HG02588 (cell line): ENCODE measurements around the gene TIA1.
"Not testable (repeated sequence)": the region's sequence is repeated elsewhere in the genome, so short reads cannot be mapped to it uniquely, and the experiment has no call there.

ENCODE experiments used
- ATAC-seq: cut with Tn5 transposase; IDR thresholded peaks from one replicate; pipeline ENCODE4 v1.9.1; 2021; ENCODE audit warnings: mild to moderate bottlenecking, moderate library complexity; ENCODE audit not compliant: unreplicated experiment

Gene TIA1

GRCh38 chr2:70248181-70248847 lies at the start of gene TIA1:
TIA1 (minus strand) TSS chr2:70248628; CDS start chr2:70248430, 198 bp downstream.
- ATAC-seq, result peak; percentile 93

DNA sequence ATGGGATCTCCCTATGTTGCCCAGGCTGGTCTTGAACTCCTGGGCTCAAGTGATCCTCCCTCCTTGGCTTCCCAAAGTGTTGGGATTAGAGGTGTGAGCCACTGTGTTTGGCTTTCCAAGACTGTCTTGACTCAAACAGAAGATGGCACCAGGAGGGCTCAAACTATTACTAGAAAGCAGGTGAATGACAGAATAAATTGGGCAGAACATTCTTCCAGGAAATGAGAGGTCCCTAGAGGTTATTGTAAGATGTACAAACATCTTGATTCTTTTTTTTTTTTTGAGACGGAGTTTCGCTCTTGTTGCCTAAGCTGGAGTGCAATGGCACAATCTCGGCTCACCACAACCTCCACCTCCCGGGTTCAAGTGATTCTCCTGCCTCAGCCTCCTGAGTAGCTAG lies 49.4 kb upstream of the TIA1 start:
- ATAC-seq, result not testable (repeated sequence)

DNA sequence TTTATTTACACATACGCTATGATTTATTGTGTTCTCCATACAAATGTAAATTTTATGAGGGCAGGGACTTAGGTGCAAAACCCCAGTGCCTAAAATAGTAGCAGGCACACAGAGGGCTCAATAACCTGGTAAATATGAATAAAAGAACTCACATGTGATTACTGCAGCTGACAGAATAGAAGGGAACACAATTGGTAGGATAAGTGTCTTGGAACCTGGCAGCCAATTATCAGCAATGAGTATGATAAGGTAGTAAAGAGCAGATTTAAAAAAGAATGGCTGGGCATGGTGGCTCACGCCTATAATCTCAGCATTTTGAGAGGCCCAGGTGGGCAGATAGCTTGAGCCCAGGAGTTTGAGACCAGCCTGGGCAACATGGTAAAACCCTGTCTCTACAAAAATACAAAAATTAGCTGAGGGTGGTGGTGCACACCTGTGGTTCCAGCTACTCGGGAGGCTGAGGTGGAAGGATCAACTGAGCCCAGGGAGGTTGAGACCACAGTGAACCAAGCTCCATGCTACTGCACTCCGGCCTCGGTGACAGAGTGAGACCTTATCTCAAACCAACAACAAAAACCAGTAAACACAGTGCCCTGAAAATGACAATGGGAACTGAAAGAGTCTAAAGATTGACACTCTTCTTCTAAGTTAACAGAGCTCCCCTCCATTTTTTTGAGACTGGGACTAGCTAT lies 35.2 kb upstream of the TIA1 start:
- ATAC-seq, result no peak

GRCh38 chr2:70282439-70282838 lies 34.0 kb upstream of the TIA1 start:
- no peak for ATAC-seq

GRCh38 chr2:70280242-70280798 lies 31.9 kb upstream of the TIA1 start:
- no peak for ATAC-seq

DNA sequence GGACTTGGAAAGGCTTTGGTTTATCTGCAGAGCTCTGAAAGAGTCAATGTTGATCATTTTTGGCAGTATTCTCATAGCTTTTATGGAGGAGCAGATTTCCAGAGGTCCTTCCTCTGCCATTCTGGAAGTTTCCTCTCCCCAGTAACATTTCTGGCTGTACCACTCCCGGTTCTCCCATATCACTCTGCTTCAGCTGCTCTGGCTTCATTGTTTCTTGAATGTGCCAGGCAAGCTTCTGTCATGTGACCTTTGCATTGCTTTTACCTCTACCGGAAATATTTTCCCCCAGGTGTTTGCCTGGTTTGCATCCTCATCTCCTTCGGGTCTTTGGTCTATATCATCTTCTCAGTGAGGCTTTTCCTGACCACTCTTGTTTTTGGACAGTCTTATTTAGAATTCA lies 21.9 kb upstream of the TIA1 start:
- ATAC-seq, result no peak

DNA sequence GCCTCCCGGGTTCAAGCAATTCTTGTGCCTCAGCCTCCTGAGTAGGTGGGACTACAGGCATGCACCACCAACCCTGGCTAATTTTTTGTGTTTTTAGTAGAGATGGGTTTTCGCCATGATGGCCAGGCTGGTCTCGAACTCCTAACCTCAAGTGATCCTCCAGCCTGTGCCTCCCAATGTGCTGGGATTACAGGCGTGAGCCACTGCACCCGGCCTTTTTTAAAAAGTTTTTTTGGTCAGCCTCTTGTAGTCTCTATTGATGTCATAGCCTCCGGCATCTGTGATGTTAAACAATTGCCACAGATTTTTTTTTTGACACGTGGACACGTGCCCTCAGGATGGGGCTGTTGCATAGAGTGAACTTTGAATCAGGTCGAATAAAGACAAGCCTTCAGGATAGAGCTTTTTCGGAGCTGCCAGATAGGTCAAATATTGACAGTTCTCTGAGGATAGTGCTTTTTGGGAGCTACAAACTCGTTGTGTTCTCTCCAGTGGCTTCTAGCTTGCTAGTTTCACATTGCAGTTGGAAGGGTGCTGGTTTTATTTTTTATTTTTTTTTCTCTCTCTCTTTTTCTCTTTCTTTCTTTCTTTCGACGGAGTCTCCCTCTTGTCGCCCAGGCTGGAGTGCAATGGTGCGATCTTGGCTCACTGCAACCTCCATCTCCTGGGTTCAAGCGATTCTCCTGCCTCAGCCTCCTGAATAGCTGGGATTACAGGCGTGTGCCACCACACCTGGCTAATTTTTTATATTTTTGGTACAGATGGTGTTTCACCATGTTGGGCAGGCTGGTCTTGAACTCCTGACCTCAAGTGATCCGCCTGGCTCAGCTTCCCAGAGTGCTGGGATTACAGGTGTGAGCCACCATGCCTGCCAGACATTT lies 21.2 kb upstream of the TIA1 start:
- not testable (repeated sequence) for ATAC-seq

DNA sequence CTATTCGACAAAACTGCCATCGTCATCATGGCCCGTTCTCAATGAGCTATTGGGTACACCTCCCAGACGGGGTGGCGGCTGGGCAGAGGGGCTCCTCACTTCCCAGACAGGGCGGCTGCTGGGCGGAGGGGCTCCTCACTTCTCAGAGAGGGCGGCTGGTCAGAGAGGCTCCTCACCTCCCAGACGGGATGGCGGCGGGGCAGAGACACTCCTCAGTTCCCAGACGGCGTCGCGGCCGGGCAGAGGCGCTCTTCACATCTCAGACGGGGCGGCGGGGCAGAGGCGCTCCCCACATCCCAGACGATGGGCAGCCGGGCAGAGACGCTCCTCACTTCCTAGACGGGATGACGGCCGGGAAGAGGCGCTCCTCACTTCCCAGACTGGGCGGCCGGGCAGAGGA lies 18.5 kb upstream of the TIA1 start:
- ATAC-seq, result not testable (repeated sequence)

- no peak for ATAC-seq
These were observed 13.1 kb upstream of the TIA1 start for GRCh38 chr2:70261501-70261900.

- no peak for ATAC-seq
These were observed 10.1 kb upstream of the TIA1 start for GRCh38 chr2:70258532-70258875.

- no peak for ATAC-seq
These were observed 7.3 kb upstream of the TIA1 start for GRCh38 chr2:70255637-70256314.

- ATAC-seq, result no peak
These were observed 2.0 kb upstream of the TIA1 start for GRCh38 chr2:70250434-70250833.

DNA sequence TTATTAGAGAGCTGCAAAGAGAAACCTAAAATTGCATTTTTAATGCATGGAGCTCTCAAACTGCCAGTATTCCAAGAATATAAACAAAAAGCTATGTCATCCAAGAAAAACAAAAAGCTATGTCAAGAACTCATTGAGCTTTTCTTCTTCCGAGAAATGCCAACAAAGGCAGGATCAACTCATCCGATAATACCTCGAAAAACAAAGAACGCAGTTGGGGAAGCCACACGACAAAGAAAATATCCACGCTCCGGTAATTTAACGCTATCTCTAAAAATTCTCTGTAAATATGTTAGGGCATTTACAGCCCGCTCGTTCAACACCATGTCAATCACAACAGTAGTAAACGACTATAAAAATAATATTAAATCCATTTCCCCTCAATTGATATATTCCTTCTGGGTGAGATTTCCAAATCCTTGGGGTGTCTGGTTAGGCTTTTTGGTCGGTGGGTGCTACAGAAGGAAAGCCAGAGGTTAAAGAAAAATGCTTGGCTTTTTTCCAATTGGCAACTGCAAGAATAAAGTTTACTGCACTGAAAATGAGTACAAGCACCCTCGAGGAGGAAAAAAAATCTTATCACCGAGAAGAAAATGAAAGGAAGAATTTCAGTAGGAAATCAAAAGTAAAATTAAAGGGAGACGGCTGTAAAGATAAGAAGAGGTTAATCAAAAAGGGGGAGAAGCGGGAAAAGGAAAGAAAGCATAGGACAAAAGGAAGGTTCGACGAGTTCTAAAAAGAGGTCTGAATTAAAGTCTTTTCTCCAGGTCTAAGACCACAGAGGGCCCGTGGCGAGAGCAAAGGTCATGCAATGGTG lies 856 bp downstream of the TIA1 start:
- no peak for ATAC-seq

GRCh38 chr2:70243806-70244584 lies 4.4 kb downstream of the TIA1 start:
- no peak for ATAC-seq

DNA sequence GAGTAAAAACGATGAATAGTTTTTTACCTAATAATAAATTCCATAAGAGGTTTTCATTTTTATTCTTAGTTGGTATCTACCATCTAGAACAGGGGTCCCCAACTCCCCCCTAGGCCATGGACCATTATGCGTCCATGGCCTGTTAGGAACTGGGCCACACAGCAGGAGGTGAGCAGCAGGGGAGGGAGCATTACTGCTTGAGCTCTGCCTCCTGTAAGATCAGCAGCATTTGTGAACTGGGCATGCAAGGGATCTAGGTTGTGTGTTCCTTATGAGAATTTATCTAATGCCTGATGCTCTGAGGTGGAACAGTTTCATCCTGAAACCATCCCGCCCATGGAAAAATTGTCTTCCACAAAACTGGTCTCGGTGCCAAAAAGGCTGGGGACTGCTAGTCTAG lies 5.9 kb downstream of the TIA1 start:
- ATAC-seq, result no peak

GRCh38 chr2:70241340-70241739 lies 7.1 kb downstream of the TIA1 start:
- no peak for ATAC-seq

GRCh38 chr2:70240599-70240998 lies 7.8 kb downstream of the TIA1 start:
- no peak for ATAC-seq

DNA sequence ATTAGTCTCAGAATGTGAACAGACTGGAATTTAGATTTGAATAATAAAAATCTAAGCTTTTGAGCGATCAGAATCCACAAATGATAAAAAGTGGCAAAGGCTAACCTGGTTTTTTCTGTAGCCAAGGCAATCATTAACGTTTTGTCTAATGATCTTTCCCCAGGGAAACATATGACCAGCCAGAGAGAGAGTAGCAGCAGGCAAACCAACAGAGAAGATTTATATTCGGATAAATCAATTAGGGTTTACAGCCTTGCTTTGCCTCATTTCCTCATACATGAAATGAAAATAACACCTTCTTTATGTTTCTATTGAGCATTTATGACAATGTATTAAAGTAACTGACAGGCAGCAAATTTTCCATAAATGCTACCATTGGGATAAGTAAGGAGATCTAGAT lies 14.5 kb downstream of the TIA1 start:
- no peak for ATAC-seq

DNA sequence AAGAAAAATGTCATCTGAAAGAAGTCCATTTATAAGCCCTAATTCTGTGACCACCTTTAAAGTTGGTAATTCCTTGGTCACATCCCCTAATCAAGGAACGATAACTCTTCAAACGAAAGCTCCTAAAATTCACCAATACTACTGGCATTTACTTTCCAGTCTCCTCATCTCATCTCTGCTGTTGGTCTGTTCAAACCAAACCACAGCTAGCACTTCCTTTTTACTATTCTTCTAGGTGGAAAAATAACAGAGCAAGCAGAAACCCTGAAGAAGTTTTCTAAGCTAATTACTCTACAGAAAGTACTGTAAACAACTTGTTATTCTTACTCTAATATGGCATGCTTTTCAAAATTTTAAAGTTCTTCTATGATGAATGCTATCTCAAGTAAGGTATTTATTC lies 21.6 kb downstream of the TIA1 start:
- no peak for ATAC-seq
